HEK293 (cell line): ENCODE measurements around the gene CMC1.

ENCODE experiments used
- ZNF138 ChIP-seq: fragments of 450-650 bp; formaldehyde crosslinking; IDR thresholded peaks from 2 replicates; pipeline ENCODE4 v1.5.1; 2016; ENCODE audit warnings: missing biosample characterization, missing genetic modification characterization, borderline replicate concordance
- ZNF658 ChIP-seq: fragments of 450-650 bp; formaldehyde crosslinking; IDR thresholded peaks from 2 replicates; pipeline ENCODE4; 2016; ENCODE audit warnings: missing biosample characterization, missing genetic modification characterization

- TF ChIP-seq ZNF658 (tag by site-specific recombination) = no peak
- TF ChIP-seq ZNF138 = no peak
Observed at GRCh38 chr3:28224430-28224829, 17.0 kb upstream of the CMC1 start.
